Spleen (tissue), 7 donors: ENCODE measurements around the gene CCDC137.
"Not testable (repeated sequence)": the region's sequence is repeated elsewhere in the genome, so short reads cannot be mapped to it uniquely, and the experiment has no call there.

ENCODE experiments used
- POLR2A ChIP-seq, 3 donors: fragments of 450-650 bp; IDR thresholded peaks; one replicate each; pipeline ENCODE4 v1.5.1; 2017; ENCODE audit warnings: antibody characterized with exemption in 3 of 3, mild to moderate bottlenecking in 1 of 3
- POLR2AphosphoS5 ChIP-seq, 3 donors: sonication (generic); formaldehyde crosslinking; IDR thresholded peaks; one replicate each; pipeline ENCODE4 v1.5.1; 2017; ENCODE audit warnings: antibody characterized with exemption in 3 of 3
- TF ChIP-seq, protein P1 (sequence below), 11 experiments: fragments of 200-600 bp in 7 of 11; fragments of 450-650 bp in 4 of 11; sonication (generic) in 4 of 11; IDR thresholded peaks in 8 of 11; conservative IDR thresholded peaks in 3 of 11; 1 replicate in 7 of 11; 2 replicates in 4 of 11; pipeline versions ENCODE4 v1.4.0 to v1.8.0; 2016 to 2021; ENCODE audit warnings: antibody characterized with exemption in 11 of 11, inconsistent platforms in 4 of 11, mild to moderate bottlenecking in 1 of 11
- donor health status: DM: no; HTN: no; CAD: no; lungs with moderate emphysema.
- donor health status: DM: no; HTN: no; CAD: no.
- donor health status: DM: no; HTN: no; CAD: no.

DNA sequence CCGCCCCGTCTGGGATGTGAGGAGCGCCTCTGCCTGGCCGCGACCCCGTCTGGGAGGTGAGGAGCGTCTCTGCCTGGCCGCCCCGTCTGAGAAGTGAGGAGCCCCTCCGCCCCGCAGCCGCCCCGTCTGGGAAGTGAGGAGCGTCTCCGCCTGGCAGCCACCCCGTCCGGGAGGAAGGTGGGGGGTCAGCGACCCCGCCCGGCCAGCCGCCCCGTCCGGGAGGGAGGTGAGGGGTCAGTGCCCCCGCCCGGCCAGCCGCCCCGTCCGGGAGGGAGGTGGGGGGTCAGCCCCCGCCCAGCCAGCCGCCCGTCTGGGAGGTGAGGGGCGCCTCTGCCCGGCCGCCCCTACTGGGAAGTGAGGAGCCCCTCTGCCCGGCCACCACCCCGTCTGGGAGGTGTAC is 48.2 kb upstream of the CCDC137 start:
- TF ChIP-seq, protein P1, sequence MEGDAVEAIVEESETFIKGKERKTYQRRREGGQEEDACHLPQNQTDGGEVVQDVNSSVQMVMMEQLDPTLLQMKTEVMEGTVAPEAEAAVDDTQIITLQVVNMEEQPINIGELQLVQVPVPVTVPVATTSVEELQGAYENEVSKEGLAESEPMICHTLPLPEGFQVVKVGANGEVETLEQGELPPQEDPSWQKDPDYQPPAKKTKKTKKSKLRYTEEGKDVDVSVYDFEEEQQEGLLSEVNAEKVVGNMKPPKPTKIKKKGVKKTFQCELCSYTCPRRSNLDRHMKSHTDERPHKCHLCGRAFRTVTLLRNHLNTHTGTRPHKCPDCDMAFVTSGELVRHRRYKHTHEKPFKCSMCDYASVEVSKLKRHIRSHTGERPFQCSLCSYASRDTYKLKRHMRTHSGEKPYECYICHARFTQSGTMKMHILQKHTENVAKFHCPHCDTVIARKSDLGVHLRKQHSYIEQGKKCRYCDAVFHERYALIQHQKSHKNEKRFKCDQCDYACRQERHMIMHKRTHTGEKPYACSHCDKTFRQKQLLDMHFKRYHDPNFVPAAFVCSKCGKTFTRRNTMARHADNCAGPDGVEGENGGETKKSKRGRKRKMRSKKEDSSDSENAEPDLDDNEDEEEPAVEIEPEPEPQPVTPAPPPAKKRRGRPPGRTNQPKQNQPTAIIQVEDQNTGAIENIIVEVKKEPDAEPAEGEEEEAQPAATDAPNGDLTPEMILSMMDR (IDR thresholded peaks at IDR 0.05 in 8 of 11, conservative IDR thresholded peaks at IDR 0.05 in 3 of 11) = not testable (repeated sequence)
- TF ChIP-seq POLR2AphosphoS5, POLR2A (IDR thresholded peaks at IDR 0.05): not testable (repeated sequence)
